Cortex of kidney (tissue), 1 donor: ENCODE results near the gene GDF15.
"Not testable (repeated sequence)": the region's sequence is repeated elsewhere in the genome, so short reads cannot be mapped to it uniquely, and the experiment has no call there.

Source experiments
- DNase-seq: peaks from one replicate; lab custom pipeline; 2025; lab: John Stamatoyannopoulos, UW

Gene GDF15

DNA sequence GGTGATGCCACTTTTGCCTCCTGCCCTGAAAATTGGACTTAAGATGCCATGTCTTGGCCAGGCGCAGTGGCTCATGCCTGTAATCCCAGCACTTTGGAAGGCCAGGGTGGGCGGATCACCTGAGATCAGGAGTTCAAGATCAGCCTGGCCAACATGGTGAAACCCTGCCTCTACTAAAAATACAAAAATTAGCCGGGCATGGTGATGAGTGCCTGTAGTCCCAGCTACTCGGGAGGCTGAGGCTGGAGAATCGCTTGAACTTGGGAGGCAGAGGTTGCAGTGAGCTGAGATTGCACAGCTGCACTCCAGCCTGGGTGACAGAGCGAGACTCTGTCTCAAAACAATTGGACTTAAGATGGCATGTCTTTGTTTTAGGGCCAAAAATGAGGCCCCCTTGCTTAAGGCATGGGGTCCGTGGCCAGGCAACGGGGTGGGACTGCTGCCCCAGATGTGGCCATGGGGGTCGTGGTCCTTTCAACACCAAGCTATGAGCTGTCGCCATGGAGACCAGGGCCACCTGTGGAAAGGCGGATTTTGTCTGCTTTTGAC is 21.6 kb upstream of the GDF15 start:
- DNase-seq, result not testable (repeated sequence)

DNA sequence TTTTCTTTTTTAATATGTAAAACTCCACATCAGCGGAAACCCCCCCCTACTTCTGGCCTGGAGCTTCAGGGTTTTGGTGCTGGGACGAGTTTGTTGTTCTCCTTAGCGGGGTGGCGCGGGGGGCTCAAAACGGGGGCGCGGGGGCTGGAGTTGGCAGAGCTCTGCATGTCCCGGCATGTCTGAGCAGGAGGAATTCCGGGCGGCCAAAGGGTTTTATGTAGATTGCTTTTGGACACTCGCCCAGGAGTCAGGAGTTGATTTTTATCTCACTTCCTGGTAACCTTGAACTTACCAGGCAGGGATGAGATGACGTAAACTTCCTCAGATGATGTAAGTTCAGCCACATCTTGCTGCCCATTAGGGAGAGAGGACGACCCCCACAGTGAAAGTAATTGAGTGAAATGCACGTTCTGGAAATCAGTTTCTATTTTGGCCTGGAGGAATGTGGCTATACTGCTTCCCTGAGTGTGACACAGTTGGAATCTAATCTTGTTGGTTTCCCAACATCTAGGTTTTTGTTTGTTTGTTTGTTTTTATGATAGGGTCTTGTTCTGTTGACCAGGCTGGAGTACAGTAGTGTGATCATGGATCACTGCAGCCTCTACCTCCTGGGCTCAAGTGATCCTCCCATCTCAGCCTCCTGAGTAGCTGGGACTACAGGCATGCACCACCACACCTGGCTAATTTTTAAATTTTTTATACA is 21.0 kb upstream of the GDF15 start:
- no peak for DNase-seq

DNA sequence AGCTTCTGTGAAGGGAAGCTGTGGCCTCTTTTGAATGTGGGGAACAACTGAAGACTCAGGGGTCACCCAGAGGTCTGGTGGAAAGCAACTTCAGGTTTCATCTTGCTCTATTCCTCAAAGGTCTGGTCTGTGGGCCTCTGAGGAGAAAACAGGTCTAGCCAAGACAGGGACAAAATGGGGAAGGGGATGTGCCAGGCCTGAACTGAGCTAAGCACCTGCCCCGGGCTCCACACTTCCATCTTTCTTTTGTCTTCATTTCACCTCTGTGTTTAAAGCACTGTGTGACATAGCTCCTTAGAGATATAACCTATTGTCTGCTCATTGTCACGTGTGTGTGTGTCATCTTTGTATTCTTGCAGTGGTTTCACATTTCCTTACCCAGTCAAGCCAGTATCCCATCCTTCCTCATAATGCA is 19.9 kb upstream of the GDF15 start:
- no peak for DNase-seq

DNA sequence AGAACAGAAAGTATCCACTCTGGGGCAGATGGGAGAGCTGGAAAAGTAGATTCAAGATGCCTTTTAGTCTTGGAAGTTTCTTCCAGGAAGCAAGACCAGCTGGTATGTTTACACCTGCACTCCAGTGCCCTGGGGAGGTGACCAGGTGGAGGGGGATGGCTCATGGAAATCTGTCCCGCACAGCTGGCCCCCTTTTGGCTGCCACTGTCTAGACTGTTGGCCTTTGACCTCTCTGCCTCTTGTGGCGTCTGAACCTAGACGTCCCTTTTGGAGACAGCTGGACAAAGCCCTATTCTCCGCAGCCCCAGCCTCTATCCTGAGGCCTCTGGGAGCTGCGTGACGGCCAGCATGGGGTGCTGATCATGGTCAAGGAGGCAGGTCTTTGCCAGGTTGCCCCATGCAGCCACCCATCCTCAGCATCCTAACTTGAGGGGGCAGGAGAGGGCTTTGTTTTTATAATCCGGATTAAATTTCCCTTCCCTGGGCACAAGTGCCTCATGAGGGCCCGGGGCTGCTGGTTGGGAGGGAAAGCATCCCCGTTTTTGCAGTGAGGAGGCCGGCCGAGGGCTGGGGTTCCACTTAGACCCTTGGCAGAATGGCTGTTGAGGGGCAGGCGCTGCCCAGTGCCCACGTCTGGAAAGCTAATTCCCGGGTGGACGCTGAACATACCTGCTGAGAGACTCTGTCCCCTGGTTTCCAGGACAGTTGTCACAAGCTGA is 17.3 kb upstream of the GDF15 start:
- no peak for DNase-seq

DNA sequence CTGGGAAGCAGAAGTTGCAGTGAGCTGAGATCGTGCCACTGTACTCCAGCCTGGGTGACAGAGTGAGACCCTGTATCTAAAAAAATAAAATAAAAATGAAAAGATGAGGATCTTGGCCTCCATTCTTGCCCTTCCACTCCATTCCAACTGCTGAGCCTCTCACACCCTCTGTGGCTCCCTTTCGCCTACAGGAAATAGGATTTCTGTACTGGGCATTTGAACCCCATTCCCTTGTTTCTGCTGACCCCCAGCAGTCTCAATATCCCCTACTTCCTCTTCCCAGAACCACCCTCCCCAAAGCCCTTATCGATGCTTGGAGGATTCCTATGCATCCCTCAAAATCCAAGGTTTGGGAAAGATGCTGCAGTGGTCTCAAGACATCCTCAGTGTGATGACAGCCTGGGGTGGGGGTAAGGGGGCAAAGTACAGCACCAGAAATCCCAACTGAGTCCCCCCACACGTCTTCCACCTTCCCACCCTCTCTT is 12.5 kb upstream of the GDF15 start:
- DNase-seq, result no peak

DNA sequence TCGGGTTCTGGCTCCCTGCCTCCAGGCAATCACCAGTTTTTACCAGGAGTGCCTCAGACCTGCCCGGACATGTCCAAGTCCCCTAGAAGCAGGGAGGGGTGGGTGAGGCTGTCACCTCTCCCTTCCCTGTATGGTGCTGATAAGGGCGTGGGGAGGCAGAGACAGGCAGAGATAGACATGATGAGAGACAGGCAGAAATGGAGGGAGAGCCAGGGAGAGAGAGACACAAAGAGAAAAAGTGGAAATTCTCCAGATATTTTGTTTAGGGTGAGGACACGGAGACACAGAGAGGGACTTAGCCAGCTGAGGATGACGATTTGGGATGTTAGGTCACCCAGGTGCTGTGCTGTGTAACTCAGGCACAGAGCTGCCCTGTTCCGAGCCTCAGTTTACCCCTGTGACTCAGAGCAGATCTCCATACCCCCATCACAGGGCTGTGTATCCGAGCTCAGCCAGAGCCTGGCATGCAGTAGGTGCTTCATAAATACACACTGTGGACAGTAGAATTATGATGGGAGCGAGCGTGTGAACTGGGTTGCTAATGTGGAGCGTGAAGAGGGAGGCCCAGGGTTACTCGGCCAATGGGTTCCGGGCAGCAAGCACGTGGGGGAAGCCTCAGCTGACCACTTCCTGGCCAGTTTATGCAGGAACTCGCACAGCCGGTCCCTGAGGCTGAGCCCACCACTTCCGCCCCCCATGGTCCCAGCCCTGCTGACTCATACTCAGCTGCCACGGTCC is 11.9 kb upstream of the GDF15 start:
- no peak for DNase-seq

DNA sequence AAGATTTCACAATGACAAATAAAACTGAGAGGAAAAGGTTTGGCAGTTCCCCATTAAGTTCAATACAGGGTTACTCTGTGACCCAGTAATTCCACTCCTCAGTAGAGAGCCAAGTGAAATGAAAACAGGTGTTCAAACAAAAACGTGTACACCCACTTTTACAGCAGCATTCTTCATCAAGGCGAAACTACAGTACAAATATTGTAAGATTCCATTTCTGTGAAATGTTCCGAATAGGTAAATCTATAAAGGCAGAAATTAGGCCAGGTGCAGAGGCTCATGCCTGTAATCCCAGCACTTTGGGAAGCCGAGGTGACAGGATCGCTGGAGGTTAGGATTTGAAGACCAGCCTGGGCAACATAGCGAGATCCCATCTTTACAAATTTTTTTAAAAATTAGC is 8.9 kb upstream of the GDF15 start:
- no peak for DNase-seq

DNA sequence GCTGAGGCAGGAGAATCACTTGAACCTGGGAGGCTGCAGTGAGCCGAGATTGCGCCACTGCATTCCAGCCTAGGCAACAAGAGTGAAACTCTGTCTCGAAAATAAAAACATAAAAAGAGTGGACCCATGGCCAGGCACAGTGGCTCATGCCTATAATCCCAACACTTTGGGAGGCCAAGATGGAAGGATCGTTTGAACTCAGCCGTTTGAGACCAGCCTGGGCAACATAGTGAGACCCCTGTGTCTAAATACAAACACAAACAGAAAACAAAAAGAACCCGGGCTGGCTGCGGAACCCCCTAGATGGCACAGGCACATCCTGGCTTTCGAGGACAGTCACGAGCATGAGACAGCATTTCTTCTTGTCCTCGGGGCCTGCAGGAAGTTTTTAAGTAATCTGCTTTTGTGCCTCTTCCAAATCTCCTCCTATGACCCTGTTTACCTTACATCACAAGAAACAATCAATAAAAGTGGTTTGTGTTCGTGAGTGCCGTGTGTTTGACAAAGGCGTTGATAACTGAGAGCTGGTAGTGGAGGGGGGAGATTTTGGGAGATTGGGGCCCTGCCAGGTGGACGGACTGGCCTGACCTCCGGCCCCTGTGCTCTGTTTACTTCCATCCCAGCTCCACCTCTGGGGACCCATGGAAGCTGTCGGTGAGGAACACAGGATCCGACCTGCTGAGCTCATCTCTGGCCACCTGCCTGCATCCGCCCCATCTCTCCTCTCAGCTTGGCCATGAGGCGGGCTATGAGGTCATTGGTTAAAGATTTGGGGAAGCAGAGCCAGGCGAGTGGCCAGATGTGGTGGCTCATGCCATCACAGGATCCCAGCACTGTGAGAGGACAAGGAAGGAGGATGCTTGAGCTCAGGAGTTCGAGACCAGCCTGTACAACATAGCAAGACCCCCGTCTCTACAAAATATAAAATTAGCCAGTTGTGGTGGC is 5.9 kb upstream of the GDF15 start:
- DNase-seq, result no peak

DNA sequence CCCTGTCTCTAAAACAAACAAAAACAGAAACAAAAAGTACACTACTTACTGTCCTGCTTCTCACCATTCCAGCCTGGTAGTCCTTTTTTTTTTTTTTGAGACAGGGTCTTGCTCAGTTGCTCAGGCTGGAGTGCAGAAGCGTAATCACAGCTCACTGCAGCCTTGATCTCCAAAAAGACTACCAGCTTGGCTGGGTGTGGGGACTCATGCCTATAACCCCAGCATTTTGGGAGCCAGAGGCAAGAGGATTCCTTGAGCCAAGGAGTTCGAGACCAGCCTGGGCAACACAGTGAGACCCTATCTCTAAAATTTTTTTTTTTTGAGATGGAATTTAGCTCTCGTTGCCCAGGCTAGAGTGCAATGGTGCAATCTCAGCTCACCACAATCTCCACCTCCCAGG is 5.1 kb upstream of the GDF15 start:
- DNase-seq, result no peak

DNA sequence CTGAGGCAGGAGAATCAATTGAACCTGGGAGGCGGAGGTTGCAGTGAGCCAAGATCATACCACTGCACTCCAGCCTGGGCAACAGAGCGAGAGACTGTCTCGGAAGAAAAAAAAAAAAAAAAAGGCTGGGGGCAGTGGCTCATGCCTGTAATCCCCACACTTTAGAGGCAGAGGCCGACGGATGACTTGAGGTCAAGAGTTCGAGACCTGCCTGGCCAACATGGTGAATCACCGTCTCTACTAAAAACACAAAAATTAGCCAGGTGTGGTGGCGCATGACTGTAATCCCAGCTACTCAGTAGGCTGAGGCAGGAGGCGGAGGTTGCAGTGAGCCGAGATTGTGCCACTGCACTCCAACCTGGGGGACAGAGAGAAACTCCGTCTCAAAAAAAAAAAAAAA is 2.3 kb upstream of the GDF15 start:
- DNase-seq, result not testable (repeated sequence)

DNA sequence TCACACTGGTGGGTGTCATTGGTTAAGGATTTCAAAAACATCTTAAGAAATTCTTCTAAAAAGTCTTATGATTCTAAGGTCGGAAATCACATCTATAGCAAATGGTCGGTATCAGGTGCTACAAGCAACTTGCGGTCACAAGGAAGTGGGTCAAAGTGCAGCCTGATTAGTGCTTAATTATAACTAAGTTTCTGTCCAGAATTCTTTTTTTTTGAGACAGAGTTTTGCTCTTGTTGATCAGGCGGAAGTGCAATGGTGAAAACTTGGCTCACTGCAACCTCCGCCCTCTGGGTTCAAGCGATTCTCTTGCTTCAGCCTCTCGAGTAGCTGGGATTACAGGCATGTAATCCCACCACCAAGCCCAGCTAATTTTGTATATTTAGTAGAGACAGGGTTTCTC is 1.2 kb upstream of the GDF15 start:
- no peak for DNase-seq

DNA sequence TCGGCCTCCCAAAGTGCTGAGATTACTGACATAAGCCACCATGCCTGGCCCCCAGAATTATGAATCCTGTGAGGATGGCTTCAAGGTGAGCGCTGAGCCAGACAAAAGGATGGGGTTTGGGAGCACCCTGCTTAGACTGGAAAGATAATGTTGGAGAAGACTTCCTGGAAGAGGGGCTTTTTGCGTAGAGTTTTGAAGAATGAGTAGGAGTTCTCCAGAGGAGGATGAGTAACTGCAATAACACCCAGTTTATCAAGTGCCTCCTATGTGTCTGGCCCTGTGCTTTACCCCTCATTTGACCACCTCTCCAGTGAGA is 641 bp upstream of the GDF15 start:
- no peak for DNase-seq

DNA sequence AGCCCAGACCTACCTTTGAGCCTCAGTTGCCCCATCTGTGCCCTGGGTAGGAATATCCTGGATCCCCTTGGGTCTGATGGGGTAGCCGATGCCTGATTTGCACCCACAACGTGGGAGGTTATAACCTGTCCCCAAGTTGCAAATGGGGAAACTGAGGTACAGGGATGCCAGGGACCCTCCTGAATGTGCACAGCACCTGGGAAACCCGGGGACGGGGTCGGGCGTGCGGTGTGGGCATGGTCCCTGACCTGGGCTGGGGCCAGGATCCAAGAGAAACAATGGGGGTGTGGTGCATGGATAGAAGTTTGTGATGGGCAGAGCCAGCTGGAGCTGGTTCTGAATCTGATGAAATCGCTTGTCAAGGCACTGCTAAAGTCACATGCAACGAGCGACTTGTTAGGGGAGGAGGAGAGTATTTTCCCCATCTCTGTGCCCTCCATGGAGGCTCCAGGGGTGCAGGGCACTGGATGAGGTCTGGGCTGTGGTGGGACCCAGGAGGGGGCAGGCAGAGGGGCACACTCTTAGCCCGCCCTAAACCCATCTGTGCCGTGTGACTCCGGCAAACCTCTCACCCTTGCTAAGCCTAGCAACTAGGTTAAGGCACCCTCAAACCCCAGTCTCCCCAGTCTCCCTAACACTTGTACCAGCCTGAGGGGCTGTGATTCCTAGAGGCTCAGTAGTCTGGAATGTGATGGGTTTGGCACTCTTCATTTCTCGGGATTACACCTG is 749 bp downstream of the GDF15 start:
- no peak for DNase-seq

DNA sequence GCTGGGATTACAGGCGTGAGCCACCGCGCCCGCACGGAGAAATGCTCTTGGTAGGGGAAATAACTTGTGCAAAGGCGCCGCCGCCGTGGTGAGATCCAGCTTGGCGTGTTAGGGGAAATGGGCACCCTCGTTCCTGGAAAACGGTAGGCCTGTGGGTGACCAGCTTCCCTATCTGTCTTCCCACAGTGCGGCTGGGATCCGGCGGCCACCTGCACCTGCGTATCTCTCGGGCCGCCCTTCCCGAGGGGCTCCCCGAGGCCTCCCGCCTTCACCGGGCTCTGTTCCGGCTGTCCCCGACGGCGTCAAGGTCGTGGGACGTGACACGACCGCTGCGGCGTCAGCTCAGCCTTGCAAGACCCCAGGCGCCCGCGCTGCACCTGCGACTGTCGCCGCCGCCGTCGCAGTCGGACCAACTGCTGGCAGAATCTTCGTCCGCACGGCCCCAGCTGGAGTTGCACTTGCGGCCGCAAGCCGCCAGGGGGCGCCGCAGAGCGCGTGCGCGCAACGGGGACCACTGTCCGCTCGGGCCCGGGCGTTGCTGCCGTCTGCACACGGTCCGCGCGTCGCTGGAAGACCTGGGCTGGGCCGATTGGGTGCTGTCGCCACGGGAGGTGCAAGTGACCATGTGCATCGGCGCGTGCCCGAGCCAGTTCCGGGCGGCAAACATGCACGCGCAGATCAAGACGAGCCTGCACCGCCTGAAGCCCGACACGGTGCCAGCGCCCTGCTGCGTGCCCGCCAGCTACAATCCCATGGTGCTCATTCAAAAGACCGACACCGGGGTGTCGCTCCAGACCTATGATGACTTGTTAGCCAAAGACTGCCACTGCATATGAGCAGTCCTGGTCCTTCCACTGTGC is 2.4 kb downstream of the GDF15 start:
- no peak for DNase-seq

DNA sequence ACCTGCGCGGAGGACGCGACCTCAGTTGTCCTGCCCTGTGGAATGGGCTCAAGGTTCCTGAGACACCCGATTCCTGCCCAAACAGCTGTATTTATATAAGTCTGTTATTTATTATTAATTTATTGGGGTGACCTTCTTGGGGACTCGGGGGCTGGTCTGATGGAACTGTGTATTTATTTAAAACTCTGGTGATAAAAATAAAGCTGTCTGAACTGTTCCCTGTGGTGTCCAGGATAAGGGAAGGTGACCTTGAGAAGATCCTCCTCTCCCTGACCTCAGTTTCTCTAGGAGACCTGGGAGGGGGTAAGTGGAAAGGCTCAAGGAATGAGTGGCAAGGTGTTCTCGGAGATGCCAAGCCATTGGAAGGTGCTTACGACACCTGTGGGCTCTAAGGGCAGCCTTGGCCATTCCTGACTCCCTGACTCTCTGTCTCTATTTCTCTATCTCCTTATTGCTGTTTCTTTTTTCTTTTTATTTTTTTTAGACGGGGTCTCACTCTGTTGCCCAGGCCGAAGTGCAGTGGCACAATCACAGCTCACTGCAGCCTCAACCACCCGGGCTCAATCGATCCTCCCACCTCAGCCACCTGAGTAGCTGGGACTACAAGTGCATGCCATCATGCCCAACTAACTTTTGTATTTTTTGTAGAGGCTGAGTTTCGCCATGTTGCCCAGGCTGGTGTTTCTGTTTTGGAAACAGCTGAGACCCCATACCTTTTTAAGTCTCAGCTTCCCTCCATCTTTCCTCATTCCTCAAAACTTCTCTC is 3.2 kb downstream of the GDF15 start:
- DNase-seq, result no peak

DNA sequence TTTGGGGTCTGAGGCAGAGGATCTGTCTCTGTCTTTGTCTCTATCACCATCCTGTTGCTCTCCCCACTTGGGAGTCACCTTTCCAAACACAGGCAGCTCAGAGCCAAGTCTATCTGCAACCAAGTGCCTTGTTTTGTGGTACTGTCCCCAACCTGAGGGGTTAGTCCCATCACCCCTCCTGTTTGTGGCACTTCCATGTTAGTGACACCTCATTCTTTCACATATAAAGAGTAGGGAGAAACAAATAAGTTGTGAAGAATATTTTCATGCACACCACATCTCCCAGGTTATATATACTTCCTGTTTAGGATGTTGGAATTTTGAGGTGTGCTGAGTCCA is 3.7 kb downstream of the GDF15 start:
- DNase-seq, result no peak

DNA sequence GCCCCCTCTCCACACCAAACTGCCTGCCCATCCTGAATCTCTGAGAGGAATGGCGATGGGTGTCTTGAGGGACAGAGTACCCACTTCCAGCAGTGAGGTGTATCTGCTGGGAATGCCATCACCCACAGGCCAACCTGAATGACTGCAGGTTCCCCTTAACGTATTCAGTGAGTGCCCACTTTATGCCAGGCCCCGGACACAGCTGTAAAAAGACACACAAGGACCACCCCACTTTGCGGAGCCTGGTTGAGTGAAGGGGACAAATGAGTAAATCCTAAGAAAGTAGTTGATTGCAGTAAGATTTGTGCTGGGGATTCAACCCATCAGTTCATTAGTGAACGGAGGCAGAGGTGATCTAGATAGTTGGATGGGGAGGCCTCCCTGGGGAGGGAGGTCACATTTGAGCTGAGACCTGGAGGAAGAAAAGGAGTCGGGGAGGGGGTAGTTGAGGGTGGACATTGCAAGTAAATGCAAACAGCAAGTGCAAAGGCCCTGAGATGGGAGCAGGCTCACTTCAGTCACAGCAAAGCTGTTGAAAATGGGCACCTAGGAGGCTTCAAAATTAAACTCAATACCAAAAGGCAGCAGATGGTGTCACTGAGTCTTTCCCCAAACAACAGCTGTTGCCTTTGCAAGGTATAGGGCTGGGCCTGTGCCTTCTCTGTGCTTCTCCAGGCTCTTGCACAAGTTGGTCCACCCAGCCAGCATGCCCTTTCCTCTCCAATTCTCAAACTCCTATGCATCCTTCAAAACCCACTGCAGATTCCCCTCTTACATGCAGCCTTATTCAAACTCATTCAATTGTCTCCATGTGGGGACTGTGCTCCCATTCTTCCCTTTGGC is 4.3 kb downstream of the GDF15 start:
- no peak for DNase-seq

DNA sequence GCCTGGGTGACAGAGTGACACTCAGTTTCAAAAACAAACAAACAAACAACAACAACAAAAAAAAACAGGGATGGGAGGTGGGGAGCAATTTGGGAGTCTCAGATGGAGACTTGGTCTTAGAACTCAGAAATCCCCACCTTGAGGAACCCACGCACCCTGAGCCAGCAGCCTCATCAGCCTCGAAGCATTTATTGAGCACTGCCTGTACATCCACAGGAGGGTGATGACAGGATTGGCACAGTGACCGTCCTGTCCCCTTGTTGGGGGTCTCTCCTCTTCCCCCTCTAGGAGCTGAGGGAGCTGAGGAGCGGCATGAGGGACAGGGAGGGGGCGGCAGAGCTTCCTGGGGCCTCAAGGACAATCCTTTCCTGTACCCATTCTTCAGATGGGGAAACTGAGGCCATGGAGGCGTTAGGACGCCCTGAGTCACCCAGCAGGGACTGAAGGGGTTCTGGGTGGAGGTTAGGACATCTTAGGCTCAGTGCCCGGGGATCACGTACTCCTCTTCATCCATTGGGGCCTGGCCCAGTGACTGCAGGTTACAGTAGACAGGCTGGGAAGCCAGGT is 5.6 kb downstream of the GDF15 start:
- no peak for DNase-seq
